ENCODE results near the gene LSM10. TPM values are rescaled to one million over a fixed set of nuclear protein-coding genes. Genes with fewer than 3 reads are reported as not detected.

LSM10 gene
- total RNA-seq, 1 donor from 2014 or later: 36.4 TPM

GRCh38 chr1:36382231-36382630 lies 15.5 kb downstream of the LSM10 start:
- peaks cover 48% of the 10 kb centered on the region for H3K4me1 Mint-ChIP-seq (ENCODE audit: unreplicated experiment)
- H3K27me3 Mint-ChIP-seq: no peaks in the 10 kb centered on the region

GRCh38 chr1:36381405-36381804 lies 16.3 kb downstream of the LSM10 start:
- DNase-seq (ENCODE audit: extremely low spot score, unreplicated experiment): no peak
- H3K27ac Mint-ChIP-seq: peak overlapping the region; percentile 65
- H3K36me3 Mint-ChIP-seq: peaks cover under 1% of the 10 kb centered on the region
- no peak for TF ChIP-seq CTCF (conservative IDR thresholded peaks at IDR 0.05)
- no peaks in the 10 kb centered on the region for H3K9me3 Mint-ChIP-seq
- H3K4me1 Mint-ChIP-seq (ENCODE audit: unreplicated experiment): peaks cover 40% of the 10 kb centered on the region
- no peak overlapping the region for H3K4me3 Mint-ChIP-seq
- no peaks in the 10 kb centered on the region for H3K27me3 Mint-ChIP-seq

More at GRCh38 chr1:36382231-36382630, 15.5 kb downstream of the LSM10 start:
- DNase-seq (ENCODE audit: extremely low spot score, unreplicated experiment): no peak
- TF ChIP-seq CTCF (conservative IDR thresholded peaks at IDR 0.05): no peak
- Mint-ChIP-seq H3K4me3 (no peak overlapping the region), H3K27ac (peak overlapping the region; percentile 27), H3K36me3 (no peaks in the 10 kb centered on the region), H3K9me3 (no peaks in the 10 kb centered on the region)

- TF ChIP-seq CTCF (conservative IDR thresholded peaks at IDR 0.05): no peak
- Mint-ChIP-seq H3K27me3 (no peaks in the 10 kb centered on the region), H3K36me3 (peaks cover 4% of the 10 kb centered on the region), H3K4me3 (no peak overlapping the region), H3K27ac (peak overlapping the region; percentile 83), H3K9me3 (no peaks in the 10 kb centered on the region), H3K4me1 (ENCODE audit: unreplicated experiment) (peaks cover 40% of the 10 kb centered on the region)
- no peak for DNase-seq (ENCODE audit: extremely low spot score, unreplicated experiment)
Observed at GRCh38 chr1:36380782-36381181, 16.9 kb downstream of the LSM10 start.

GRCh38 chr1:36380143-36380619 lies 17.5 kb downstream of the LSM10 start:
- peaks cover 40% of the 10 kb centered on the region for H3K4me1 Mint-ChIP-seq (ENCODE audit: unreplicated experiment)
- peaks cover 4% of the 10 kb centered on the region for H3K36me3 Mint-ChIP-seq
- H3K27me3 Mint-ChIP-seq: no peaks in the 10 kb centered on the region
- TF ChIP-seq CTCF (conservative IDR thresholded peaks at IDR 0.05): no peak
- no peak overlapping the region for H3K4me3 Mint-ChIP-seq
- H3K9me3 Mint-ChIP-seq: no peaks in the 10 kb centered on the region
- DNase-seq (ENCODE audit: extremely low spot score, unreplicated experiment): no peak
- peak overlapping the region; percentile 83 for H3K27ac Mint-ChIP-seq

- Mint-ChIP-seq H3K27ac (no peak overlapping the region), H3K4me3 (no peak overlapping the region), H3K9me3 (no peaks in the 10 kb centered on the region), H3K27me3 (no peaks in the 10 kb centered on the region), H3K36me3 (peaks cover 4% of the 10 kb centered on the region), H3K4me1 (ENCODE audit: unreplicated experiment) (peaks cover 40% of the 10 kb centered on the region)
- no peak for TF ChIP-seq CTCF (conservative IDR thresholded peaks at IDR 0.05)
- DNase-seq (ENCODE audit: extremely low spot score, unreplicated experiment): no peak
Observed at GRCh38 chr1:36377791-36378492, 19.8 kb downstream of the LSM10 start.

Measured in type B pancreatic cell (in vitro differentiated cells).